ENCODE results near the gene GBP3. TPM values are rescaled to one million over a fixed set of nuclear protein-coding genes. Genes with fewer than 3 reads are reported as not detected.
A peak's percentile ranks its signal among the peaks of the same experiment; 100 is the strongest.

Gene GBP3
- total RNA-seq, 1 experiment from 2014 or later = 1.2 TPM

GRCh38 chr1:88985032-88985431 is 37.6 kb downstream of the GBP3 start:
- Histone ChIP-seq H2AFZ (ENCODE audit: low read depth, low read length, poor library complexity, severe bottlenecking) (no peak overlapping the region), H3K4me3 (replicated peaks in 1 of 2; ENCODE audit: low read depth in 1 of 2, low read length in 2 of 2) (peak overlapping the region in 1 of 2 experiments; percentile 31; a peak in 2 of 4 replicates), H3K9ac (ENCODE audit: low read length) (peak overlapping the region; percentile 46), H3K9me2 (ENCODE audit: insufficient read depth) (no peaks in the 10 kb centered on the region), H3K4me1 (ENCODE audit: control insufficient read depth in 1 of 2, insufficient read depth in 2 of 2, low read length in 2 of 2) (peaks cover 25 to 35% of the 10 kb centered on the region in 2 experiments), H3K36me3 (ENCODE audit: control insufficient read depth in 1 of 2, insufficient read depth in 2 of 2, low read length in 2 of 2) (peaks cover 2 to 14% of the 10 kb centered on the region in 2 experiments; a peak in 3 of 4 replicates), H3K79me2 (ENCODE audit: insufficient read depth, low read length) (peaks cover 86% of the 10 kb centered on the region), H3K4me2 (ENCODE audit: low read length) (peak overlapping the region; percentile 77), H3K27ac (ENCODE audit: low read depth, low read length) (peak overlapping the region; percentile 45), H4K20me1 (ENCODE audit: insufficient read depth) (peaks cover 4% of the 10 kb centered on the region; the same call in 1 of the 2 replicates), H3K27me3 (ENCODE audit: insufficient read depth, low read length) (no peaks in the 10 kb centered on the region), H3K9me3 (ENCODE audit: control insufficient read depth in 1 of 2, insufficient read depth in 1 of 2, low read depth in 1 of 2, low read length in 2 of 2) (no peaks in the 10 kb centered on the region)
- intact Hi-C loops (cut with micrococcal nuclease) = no loop called here
- peak; percentile 79 for DNase-seq (ENCODE audit: low read depth, low spot score)
- ChIA-PET RAD21 (ENCODE audit: low non-redundant PET in 1 of 2, low total read pairs in 2 of 2, uncharacterized antibody in 2 of 2, unreplicated experiment in 2 of 2) (interaction anchor here in 1 of 2 experiments (1.6 kb wide), 1 partner anchor 373 kb away, joined by 3 read pairs; no protein-coding TSS in a partner anchor), POLR2A (interaction anchor here (1.2 kb wide), 1 partner anchor 93 kb away, joined by 6 read pairs; no protein-coding TSS in a partner anchor), CTCF (interaction anchor here (0.6 to 2.5 kb wide), 8 partner anchors 10 to 499 kb away, joined by 3 to 11 read pairs (median 4); no protein-coding TSS in a partner anchor)
- ATAC-seq = peak; percentile 94
- no TSS peak for BruUV-seq (replicated peaks)
- TF ChIP-seq REST (IDR thresholded peaks at IDR 0.05; ENCODE audit: low read depth) = no peak
- TF ChIP-seq MAX (IDR thresholded peaks at IDR 0.05) = peak; percentile 19; the same call in 1 of the 2 replicates
- peak; percentile 39 for TF ChIP-seq TCF7L2 (IDR thresholded peaks at IDR 0.05; ENCODE audit: borderline replicate concordance, extremely low read depth, insufficient read depth, insufficient read length)
- no peak for TF ChIP-seq POLR2A (IDR thresholded peaks at IDR 0.05; ENCODE audit: borderline replicate concordance, extremely low read depth, insufficient read depth, insufficient read length)
- no peak for TF ChIP-seq SIN3A (IDR thresholded peaks at IDR 0.05; ENCODE audit: low read depth)
- TF ChIP-seq ELF1 (IDR thresholded peaks at IDR 0.05; ENCODE audit: borderline replicate concordance, low read depth) = no peak; the same call in 1 of the 2 replicates
- no peak for TF ChIP-seq RAD21 (IDR thresholded peaks at IDR 0.05; ENCODE audit: low read depth)
- no peak for TF ChIP-seq ZBTB33 (IDR thresholded peaks at IDR 0.05; ENCODE audit: extremely low read depth, insufficient replicate concordance, low read length)
- no peak for TF ChIP-seq CEBPB (IDR thresholded peaks at IDR 0.05; ENCODE audit: low read depth)
- TF ChIP-seq SP1 (IDR thresholded peaks at IDR 0.05; ENCODE audit: low read depth) = peak; percentile 37; the same call in 1 of the 2 replicates
- no peak for TF ChIP-seq EZH2phosphoT487 (IDR thresholded peaks at IDR 0.05; ENCODE audit: borderline replicate concordance)
- TF ChIP-seq SRF (IDR thresholded peaks at IDR 0.05; ENCODE audit: low read depth) = no peak
- peak; percentile 32; the same call in 1 of the 2 replicates for TF ChIP-seq FOSL1 (IDR thresholded peaks at IDR 0.05; ENCODE audit: low read depth)
- no peak for TF ChIP-seq ATF3 (IDR thresholded peaks at IDR 0.05)
- no peak for TF ChIP-seq EGR1 (IDR thresholded peaks at IDR 0.05; ENCODE audit: low read depth)
- no peak for TF ChIP-seq CTCF (IDR thresholded peaks at IDR 0.05 in 2 of 3, conservative IDR thresholded peaks at IDR 0.05 in 1 of 3; ENCODE audit: borderline replicate concordance in 1 of 3, insufficient read depth in 1 of 3, low read depth in 2 of 3, low read length in 2 of 3)
- TF ChIP-seq ZFX (IDR thresholded peaks at IDR 0.05) = no peak
- no peak for TF ChIP-seq ZNF274 (IDR thresholded peaks at IDR 0.05; ENCODE audit: low read depth, low read length)
- no peak for TF ChIP-seq YY1 (IDR thresholded peaks at IDR 0.05; ENCODE audit: extremely low read depth, insufficient replicate concordance, low read depth, low read length)
- no peak for TF ChIP-seq EZH2 (IDR thresholded peaks at IDR 0.05)

Data from HCT116 (cell line).